Measurements from ENCODE around the gene GFOD2.

The GFOD2 gene

GRCh38 chr16:67718668-67719047, 458 bp downstream of the GFOD2 start:
- no peak for TF ChIP-seq CTCF (IDR thresholded peaks at IDR 0.05; ENCODE audit: insufficient read depth, low read depth, low read length, missing control alignments)
- DNase-seq (ENCODE audit: low read depth), result no peak
- H3K4me3 ChIP-seq (ENCODE audit: low read length), result peak overlapping the region; percentile 85

DNA sequence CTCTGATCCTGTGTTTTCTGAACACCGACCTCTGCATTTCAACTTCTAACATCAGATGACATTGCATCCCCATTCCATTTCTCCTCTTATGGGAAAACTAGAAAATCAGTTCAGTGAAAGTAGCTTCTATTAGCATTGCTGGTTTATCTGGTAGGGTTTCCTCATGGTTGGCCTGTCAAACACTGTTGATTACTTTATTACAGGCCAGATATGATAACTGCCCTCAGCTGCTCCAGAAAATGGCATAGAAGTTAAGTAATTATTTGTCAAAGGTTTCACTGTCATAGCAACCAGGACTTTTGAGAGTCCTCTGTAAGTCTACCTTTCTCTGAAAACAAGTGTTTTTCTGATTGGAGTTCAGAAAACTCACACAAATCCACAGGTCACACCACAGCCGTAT, 3.0 kb downstream of the GFOD2 start:
- no peak for TF ChIP-seq CTCF (IDR thresholded peaks at IDR 0.05; ENCODE audit: insufficient read depth, low read depth, low read length, missing control alignments)
- no peak for DNase-seq (ENCODE audit: low read depth)
- no peak overlapping the region for H3K4me3 ChIP-seq (ENCODE audit: low read length)

DNA sequence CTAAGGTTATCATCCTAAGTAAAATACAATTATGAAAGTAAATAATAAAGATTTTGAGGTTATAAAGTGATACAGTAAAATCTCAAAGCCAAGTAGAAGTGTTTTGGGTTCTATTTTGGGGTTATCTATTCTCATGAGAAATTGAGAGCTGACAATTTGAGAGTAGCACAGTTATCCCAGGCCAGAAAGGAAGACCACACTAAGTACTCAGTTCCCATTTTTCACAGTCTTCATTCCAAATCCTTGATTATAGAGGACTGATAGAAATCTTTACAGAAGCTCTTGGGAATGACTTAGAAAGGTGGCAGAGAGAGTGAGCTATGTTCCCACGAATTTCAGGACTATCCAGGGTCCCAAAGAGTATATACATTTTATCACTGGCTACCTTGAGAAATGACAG, 4.6 kb downstream of the GFOD2 start:
- H3K4me3 ChIP-seq (ENCODE audit: low read length), result no peak overlapping the region
- DNase-seq (ENCODE audit: low read depth), result no peak
- TF ChIP-seq CTCF (IDR thresholded peaks at IDR 0.05; ENCODE audit: insufficient read depth, low read depth, low read length, missing control alignments), result no peak

- no peak for TF ChIP-seq CTCF (IDR thresholded peaks at IDR 0.05; ENCODE audit: insufficient read depth, low read depth, low read length, missing control alignments)
- no peak overlapping the region for H3K4me3 ChIP-seq (ENCODE audit: low read length)
- no peak for DNase-seq (ENCODE audit: low read depth)
These were observed 5.4 kb downstream of the GFOD2 start for GRCh38 chr16:67713647-67714273.

DNA sequence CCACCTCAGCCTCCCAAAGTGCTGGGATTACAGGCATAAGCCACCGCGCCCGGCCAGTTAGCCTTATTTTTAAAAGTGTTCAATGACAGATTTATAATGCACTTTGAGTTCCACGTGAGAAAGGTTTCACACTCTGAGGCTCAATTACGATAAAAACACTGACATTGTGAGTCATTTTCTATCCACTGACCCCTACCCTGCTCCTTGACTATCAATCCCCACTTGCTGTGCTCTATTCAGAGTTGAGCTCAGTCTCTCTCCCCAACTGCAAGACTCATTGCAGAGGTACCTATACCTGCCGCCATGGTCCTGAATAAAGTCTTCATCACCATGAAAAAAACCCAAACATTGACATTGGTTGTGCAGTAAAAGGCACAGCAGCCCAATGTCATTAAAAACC, 8.5 kb downstream of the GFOD2 start:
- H3K4me3 ChIP-seq (ENCODE audit: low read length), result no peak overlapping the region
- no peak for DNase-seq (ENCODE audit: low read depth)
- no peak for TF ChIP-seq CTCF (IDR thresholded peaks at IDR 0.05; ENCODE audit: insufficient read depth, low read depth, low read length, missing control alignments)

GRCh38 chr16:67709050-67709449, 10.1 kb downstream of the GFOD2 start:
- H3K4me3 ChIP-seq (ENCODE audit: low read length), result no peak overlapping the region
- no peak for TF ChIP-seq CTCF (IDR thresholded peaks at IDR 0.05; ENCODE audit: insufficient read depth, low read depth, low read length, missing control alignments)
- DNase-seq (ENCODE audit: low read depth), result no peak

DNA sequence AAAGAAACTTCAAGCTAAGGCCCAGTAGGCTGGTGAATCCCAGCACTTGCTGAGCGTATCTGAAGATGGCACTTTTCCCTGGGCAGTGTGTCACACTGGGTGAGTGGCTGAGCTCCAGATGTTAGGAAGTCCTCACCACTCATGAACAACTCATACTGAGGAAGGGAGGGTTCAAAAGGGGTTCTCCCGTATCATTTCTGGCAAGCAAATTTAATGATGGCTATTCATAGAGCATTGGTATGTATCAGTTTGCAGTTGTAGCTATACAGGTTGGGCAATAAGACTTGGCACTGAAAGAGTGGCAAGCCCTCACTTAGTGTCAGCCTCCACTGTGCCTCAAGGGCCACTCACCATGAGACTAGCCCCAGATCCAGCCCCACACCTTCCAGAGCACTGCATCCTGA, 10.7 kb downstream of the GFOD2 start:
- no peak for TF ChIP-seq CTCF (IDR thresholded peaks at IDR 0.05; ENCODE audit: insufficient read depth, low read depth, low read length, missing control alignments)
- peak; percentile 60 for DNase-seq (ENCODE audit: low read depth)
- H3K4me3 ChIP-seq (ENCODE audit: low read length), result no peak overlapping the region
